Fibroblast of villous mesenchyme (primary cell): Measurements from ENCODE around the gene IFNAR1. TPM values are rescaled to one million over a fixed set of nuclear protein-coding genes. Genes with fewer than 3 reads are reported as not detected.
A peak's percentile ranks its signal among the peaks of the same experiment; 100 is the strongest.

ENCODE experiments used
- DNase-seq: peaks from one replicate; pipeline ENCODE4 v3.0.0-alpha.2; 2010; ENCODE audit warnings: low read depth
- H3K4me3 ChIP-seq: 2 replicates; pipeline ENCODE4 v1.5.1; 2011; ENCODE audit warnings: low read depth, mild to moderate bottlenecking, low read length
- total RNA-seq: library from RNA; depleted of rRNA; stranded (reverse); fragments of >200 nt; gene quantifications from 2 replicates; pipeline ENCODE4 v1.2.3, GENCODE V29; 2012
- TF ChIP-seq, protein P1 (sequence below): IDR thresholded peaks from 2 replicates; pipeline ENCODE4 v1.5.1; 2012; ENCODE audit warnings: low read depth, mild to moderate bottlenecking, low read length; ENCODE audit not compliant: insufficient read depth

IFNAR1 gene
- total RNA-seq, 1 donor = 19.0 TPM

DNA sequence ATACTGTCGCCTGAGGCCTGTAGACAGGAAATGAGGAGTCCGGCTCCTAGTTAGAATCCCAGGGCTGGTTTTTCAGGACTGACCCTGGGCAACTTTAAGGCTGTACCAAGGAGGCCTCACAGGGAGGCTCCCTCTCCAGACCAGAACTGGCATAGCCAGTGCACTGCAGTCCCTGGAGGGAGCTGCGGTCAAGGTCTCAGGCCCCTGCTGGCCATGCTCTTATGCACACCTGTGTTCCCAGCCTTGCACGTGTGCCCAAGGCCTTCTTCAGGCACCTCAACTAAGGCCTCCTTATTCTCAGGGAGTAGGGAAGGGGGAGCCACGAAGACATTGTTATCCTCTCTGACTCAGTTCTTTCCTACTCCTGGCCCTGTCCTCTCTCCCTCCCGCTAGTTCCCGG lies 22.0 kb upstream of the IFNAR1 start:
- TF ChIP-seq, protein P1, sequence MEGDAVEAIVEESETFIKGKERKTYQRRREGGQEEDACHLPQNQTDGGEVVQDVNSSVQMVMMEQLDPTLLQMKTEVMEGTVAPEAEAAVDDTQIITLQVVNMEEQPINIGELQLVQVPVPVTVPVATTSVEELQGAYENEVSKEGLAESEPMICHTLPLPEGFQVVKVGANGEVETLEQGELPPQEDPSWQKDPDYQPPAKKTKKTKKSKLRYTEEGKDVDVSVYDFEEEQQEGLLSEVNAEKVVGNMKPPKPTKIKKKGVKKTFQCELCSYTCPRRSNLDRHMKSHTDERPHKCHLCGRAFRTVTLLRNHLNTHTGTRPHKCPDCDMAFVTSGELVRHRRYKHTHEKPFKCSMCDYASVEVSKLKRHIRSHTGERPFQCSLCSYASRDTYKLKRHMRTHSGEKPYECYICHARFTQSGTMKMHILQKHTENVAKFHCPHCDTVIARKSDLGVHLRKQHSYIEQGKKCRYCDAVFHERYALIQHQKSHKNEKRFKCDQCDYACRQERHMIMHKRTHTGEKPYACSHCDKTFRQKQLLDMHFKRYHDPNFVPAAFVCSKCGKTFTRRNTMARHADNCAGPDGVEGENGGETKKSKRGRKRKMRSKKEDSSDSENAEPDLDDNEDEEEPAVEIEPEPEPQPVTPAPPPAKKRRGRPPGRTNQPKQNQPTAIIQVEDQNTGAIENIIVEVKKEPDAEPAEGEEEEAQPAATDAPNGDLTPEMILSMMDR = no peak
- no peak for DNase-seq
- no peak overlapping the region for H3K4me3 ChIP-seq

DNA sequence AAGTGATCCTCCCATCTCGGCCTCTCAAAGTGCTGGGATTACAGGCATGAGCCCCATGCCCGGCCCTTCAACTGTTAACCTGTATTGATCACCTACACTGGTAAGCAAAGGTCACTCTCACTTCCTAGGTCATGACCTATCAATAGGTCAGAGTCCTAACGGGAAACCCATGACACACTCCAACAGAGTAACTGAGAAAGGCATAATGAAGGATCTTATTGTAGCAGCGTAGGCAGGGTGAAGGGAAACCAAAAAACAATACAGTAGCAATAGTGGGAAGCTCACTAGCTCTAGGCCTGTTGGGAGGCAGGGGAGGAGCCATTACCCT lies 19.5 kb upstream of the IFNAR1 start:
- no peak overlapping the region for H3K4me3 ChIP-seq
- DNase-seq = no peak
- TF ChIP-seq, protein P1 = no peak

DNA sequence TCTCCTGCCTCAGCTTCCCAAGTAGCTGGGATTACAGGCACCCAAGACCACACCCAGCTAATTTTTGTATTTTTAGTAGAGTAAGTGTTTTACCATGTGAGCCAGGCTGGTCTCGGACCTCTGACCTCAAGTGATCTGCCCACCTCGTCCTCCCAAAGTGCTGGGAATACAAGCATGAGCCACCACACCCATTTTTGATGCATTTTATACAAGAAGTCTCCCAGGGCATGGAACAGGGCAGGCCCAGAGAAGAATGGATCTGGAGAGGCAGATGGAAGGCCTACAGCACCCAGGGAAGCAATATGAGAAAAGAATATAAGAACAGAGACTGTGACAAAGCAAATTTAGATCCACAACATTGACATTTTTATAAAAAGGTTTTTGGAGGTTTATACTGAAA lies 18.8 kb upstream of the IFNAR1 start:
- H3K4me3 ChIP-seq = no peak overlapping the region
- no peak for DNase-seq
- TF ChIP-seq, protein P1 = no peak

DNA sequence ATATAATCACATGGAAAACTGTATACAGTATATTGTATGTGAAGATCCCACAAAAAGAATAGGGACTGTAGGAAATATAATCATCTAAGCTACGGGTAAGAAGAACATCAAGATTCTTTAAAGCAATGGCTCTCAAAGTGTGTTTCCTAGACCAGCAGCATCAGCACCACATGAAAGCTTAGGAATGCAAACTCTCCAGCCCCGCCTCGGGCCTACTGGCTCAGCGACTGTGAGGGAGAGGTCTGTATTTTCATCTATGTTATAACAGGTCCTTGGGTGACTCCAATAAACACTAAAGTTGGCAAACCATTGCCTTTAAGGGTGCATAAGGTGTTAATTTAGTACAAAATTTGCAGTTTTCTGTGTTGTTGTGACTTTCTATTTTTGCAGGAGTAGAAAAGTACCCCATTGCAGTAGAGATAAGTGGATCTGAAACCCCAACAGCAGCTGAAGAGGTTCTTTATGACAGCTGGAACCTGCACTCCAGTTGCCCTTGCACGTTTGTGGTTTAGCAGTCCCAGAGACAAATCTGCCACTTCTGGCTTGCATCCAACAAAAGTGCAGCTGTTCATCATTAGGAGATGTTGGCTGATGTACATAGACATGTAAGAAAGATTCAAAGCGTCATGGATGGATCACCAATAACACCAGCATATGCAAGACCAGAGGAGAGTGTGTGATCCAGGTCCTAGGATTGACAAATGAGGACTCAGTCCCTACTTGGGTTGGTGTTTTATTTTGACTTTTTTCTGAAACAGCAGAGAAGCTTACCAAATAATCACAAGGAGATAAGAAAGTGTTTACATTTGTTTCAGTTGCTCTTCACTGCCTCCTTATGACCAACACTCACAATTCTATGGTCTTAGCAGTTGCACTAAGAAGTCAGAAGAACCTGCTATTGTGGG lies 15.9 kb upstream of the IFNAR1 start:
- DNase-seq = peak; percentile 79
- TF ChIP-seq, protein P1 = peak; percentile 19

DNA sequence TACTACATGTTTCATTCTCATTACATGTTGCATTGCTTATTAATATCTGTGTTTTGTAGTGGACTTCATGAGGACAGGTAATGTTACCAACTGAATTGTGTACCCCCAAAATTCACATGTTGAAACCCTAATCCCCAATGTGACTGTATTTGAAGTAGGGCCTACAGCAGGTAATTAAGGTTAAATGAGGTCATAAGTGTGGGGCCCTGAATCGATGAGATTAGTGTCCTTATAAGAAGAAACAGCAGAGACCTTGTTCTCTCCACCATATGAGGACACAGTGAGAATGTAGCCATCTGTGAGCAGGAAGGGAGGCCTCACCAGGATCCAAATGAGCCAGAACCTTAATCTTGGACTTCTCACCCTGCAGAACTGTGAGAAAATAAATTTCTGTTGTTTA lies 15.0 kb upstream of the IFNAR1 start:
- no peak overlapping the region for H3K4me3 ChIP-seq
- TF ChIP-seq, protein P1 = no peak
- DNase-seq = no peak

More for the DNA sequence above, 15.9 kb upstream of the IFNAR1 start:
- no peak overlapping the region for H3K4me3 ChIP-seq

DNA sequence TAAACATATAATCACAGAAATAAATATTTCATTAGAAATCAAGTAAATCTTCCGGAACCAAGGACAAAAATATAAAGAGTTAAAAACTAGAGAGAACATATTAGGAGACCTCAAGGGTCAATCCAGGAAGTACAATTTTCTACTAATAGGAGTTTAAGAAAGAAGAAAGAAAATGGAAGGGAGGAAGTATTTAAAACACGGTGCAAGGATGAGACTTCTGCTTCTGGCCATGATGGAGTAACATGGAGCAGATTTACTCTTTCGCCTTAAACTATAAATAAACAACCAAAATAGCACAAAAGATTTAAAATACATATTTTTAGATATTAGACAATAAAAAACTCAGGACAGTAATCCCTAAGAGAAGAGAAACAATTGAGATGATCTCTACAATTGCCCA lies 12.6 kb upstream of the IFNAR1 start:
- no peak overlapping the region for H3K4me3 ChIP-seq
- DNase-seq = no peak
- TF ChIP-seq, protein P1 = no peak
